ENCODE data around the gene AIM2. TPM values are rescaled to one million over a fixed set of nuclear protein-coding genes. Genes with fewer than 3 reads are reported as not detected.

Gene AIM2
- total RNA-seq, 1 experiment from 2014 or later, result 1.1 TPM

GRCh38 chr1:159123587-159123986 lies 47.0 kb upstream of the AIM2 start (continued):
- no peak for TF ChIP-seq E2F1 (CRISPR knock-in tag; IDR thresholded peaks at IDR 0.05)
- no peak for TF ChIP-seq ZNF263 (CRISPR knock-in tag; IDR thresholded peaks at IDR 0.05; ENCODE audit: low read depth)

- TF ChIP-seq ATF1 (CRISPR knock-in tag; IDR thresholded peaks at IDR 0.05) (no peak), ZNF532 (CRISPR knock-in tag; IDR thresholded peaks at IDR 0.05; ENCODE audit: borderline replicate concordance) (no peak), OVOL2 (CRISPR knock-in tag; IDR thresholded peaks at IDR 0.05; ENCODE audit: borderline replicate concordance) (no peak), MAX (CRISPR knock-in tag; IDR thresholded peaks at IDR 0.05) (no peak), ELF4 (CRISPR knock-in tag; IDR thresholded peaks at IDR 0.05; ENCODE audit: low read depth) (no peak), CBFB (CRISPR knock-in tag; IDR thresholded peaks at IDR 0.05; ENCODE audit: low read depth) (no peak), ZNF263 (CRISPR knock-in tag; IDR thresholded peaks at IDR 0.05; ENCODE audit: low read depth) (no peak), AR (CRISPR knock-in tag; IDR thresholded peaks at IDR 0.05) (no peak)
- no peak overlapping the region for H3K4me3 Mint-ChIP-seq
- H3K27me3 Mint-ChIP-seq (ENCODE audit: low read depth), result no peaks in the 10 kb centered on the region
- ChIA-PET CTCF (interaction anchor here (1.2 to 2.1 kb wide), 3 partner anchors 10 to 918 kb away, joined by 3 to 10 read pairs (median 7); no protein-coding TSS in a partner anchor), POLR2A (no interaction called here)
- H3K36me3 Mint-ChIP-seq, result no peaks in the 10 kb centered on the region
- H3K27ac Mint-ChIP-seq, result no peak overlapping the region
- no peaks in the 10 kb centered on the region for H3K9me3 Mint-ChIP-seq
- ATAC-seq, result no peak
- peaks cover 19% of the 10 kb centered on the region for H3K4me1 Mint-ChIP-seq
- no peak for DNase-seq (ENCODE audit: low spot score)
These were observed 45.5 kb upstream of the AIM2 start for GRCh38 chr1:159122005-159122621.

GRCh38 chr1:159121526-159121925 lies 45.0 kb upstream of the AIM2 start:
- Mint-ChIP-seq H3K27ac (no peak overlapping the region; the same call in 1 of the 2 replicates), H3K27me3 (ENCODE audit: low read depth) (no peaks in the 10 kb centered on the region), H3K4me3 (no peak overlapping the region), H3K9me3 (no peaks in the 10 kb centered on the region), H3K36me3 (no peaks in the 10 kb centered on the region), H3K4me1 (peaks cover 19% of the 10 kb centered on the region)
- CTCF ChIA-PET, result interaction anchor here (1.0 to 2.1 kb wide), 4 partner anchors 11 to 918 kb away, joined by 3 to 10 read pairs (median 6); no protein-coding TSS in a partner anchor
- TF ChIP-seq ERG (CRISPR knock-in tag; IDR thresholded peaks at IDR 0.05) (no peak), ATF3 (CRISPR knock-in tag; conservative IDR thresholded peaks at IDR 0.05) (no peak), SMAD4 (CRISPR knock-in tag; IDR thresholded peaks at IDR 0.05) (no peak)
- DNase-seq (ENCODE audit: low spot score) (no peak), ATAC-seq (no peak)
- POLR2A ChIA-PET, result no interaction called here

Data from WTC11 (cell line).